Measurements from ENCODE around the gene KCNK6.
"Not testable (repeated sequence)": the region's sequence is repeated elsewhere in the genome, so short reads cannot be mapped to it uniquely, and the experiment has no call there.

The KCNK6 gene

DNA sequence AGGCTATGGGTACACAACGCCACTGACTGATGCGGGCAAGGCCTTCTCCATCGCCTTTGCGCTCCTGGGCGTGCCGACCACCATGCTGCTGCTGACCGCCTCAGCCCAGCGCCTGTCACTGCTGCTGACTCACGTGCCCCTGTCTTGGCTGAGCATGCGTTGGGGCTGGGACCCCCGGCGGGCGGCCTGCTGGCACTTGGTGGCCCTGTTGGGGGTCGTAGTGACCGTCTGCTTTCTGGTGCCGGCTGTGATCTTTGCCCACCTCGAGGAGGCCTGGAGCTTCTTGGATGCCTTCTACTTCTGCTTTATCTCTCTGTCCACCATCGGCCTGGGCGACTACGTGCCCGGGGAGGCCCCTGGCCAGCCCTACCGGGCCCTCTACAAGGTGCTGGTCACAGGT, 6.9 kb downstream of the KCNK6 start:
- no peak for DNase-seq

DNA sequence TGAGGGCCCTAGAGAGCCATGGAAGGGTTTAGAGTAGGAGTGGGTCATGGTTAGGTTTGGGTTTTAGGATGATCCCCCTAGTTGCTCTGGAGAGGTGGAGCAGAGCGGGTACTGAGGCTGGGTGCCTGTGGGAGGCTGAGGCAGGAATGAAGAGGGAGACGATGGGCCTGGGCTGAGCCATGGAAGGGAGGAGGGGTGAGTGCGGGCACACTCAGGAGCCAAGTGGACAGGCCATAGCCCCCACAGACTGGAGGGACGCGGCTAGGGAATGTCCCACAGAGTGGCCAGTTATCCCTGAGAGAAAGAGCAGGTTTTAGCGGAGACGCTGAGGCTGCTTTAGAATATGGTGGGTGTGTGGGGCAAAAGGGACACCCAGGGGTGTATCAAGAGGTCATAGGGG, 10.0 kb downstream of the KCNK6 start:
- DNase-seq = no peak

DNA sequence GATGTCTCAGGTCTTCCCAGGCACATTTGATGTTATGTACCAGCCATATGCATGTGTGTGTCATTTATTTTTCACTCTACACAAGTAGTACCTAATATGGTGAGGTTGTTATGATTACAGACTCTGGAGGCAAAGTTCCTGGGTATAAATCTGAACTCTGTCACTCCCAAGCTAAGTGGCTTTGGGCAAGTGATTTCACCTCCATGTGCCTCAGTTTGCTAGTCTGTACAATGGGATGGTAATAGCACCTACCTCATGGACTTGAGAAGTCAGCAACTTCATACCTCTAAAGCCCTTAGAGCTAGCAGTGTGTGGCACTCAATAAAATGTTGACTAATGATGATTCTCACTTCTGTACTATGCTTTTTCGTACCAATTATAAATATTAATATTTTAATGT, 12.1 kb downstream of the KCNK6 start:
- DNase-seq = no peak

DNA sequence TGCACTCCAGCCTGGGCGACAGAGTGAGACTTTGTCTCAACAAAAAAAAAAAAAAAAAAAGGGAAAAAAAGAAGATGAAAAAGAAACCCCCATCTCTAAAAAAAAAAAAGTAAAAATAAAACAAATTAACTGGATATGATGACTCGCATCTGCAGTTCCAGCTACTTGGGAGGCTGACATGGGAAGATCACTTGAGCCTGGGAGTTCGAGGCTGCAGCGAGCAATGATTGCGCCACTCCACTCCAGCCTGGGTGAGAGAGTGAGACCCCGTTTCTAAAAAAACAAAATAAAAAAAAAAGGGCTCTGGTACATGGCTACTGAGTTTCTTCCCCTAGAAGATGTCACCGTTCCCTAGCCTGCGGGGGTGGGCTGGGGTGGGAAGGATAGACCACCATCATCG, 13.6 kb downstream of the KCNK6 start:
- DNase-seq = no peak

DNA sequence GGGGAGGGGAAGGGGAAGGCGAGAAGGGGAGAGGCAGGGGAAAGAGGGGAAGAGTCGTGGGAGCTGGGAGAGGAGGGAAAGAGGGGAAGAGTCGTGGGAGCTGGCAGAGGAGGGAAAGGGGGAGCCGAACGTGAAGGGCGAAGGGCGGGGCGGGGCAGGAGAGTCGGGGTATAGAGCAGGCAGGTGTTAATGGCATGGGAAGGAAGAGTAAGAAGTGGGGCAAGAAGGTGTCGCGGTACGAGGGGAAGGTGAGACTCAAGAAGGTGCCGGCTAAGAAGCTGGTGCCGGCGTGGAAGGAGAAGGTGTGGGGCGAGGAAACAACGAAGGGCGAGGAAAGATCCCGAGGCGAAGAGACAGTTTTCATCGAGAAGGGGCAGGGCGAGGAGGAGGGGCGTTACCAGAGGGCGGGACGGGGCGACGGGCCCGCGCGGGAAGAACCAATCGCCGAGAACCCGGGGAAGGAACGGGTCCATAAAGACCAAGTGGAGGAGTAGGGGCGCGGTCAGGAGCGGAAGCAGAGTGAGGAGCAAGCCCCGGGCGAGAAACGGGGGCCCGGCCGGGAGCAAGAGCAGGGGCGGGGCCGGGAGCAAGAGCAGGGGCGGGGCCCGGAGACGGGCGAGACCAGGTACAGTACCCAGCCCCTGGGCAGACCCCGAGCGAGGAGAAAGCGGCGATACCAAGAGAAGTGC, 16.4 kb downstream of the KCNK6 start:
- peak; percentile 95 for DNase-seq

DNA sequence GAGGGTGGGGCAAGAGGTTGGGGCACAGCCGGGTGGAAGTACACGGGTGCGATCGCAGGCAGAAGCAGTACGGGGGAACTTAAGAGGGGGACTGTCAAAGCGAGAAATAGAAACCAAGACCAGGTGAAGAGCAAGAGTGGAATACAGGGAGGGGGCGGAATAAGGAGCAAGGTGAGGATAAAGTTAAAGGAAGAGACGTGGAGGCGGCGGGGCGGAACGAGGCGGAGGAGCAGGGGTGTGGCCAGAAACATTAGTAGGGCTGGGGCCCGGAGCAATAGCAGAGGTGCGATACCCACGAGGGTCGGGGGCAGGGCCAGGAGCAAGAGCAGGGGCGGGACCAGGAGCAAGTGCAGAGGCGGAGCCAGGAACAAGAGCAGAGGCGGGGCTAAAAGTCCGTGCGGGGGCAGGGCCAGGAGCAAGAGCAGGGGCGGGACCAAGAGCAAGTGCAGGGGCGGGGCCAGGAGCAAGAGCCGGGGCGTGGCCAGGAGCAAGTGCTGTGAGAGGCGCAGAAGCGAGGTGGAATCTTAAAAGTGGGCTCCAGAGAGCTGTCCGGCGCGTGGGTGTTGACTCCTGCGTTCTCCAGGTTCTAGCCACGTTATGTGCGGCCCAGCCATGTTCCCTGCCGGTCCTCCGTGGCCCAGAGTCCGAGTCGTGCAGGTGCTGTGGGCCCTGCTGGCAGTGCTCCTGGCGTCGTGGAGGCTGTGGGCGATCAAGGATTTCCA, 17.2 kb downstream of the KCNK6 start:
- DNase-seq = peak; percentile 69

DNA sequence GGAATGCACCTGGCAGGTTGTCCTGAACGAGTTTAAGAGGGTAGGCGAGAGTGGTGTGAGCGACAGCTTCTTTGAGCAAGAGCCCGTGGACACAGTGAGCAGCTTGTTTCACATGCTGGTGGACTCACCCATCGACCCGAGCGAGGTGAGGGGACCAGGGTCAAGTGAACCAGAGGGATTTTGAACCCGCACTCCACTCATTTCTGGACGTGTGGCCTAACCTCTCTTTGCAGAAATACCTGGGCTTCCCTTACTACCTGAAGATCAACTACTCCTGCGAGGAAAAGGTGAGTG, 17.7 kb downstream of the KCNK6 start:
- DNase-seq = no peak

DNA sequence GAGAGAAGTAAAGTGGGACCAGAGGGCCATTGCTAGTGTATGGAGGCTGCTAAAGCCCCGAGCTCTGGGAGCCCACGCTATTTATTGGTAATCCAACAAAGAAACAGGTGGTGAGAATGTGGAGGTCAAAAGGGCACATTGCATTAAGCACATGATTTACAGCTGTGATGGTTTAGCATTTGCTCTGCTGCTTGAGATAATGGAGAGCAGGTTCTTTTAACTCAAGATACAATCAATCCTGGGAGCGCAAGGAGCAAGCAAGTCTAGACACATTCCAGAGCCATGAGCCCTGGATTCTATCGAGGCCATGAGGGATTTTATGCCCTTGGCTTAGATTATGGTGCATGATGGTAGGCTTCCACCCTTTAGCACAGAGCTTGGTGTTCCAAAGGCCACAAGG, 19.4 kb downstream of the KCNK6 start:
- not testable (repeated sequence) for DNase-seq

DNA sequence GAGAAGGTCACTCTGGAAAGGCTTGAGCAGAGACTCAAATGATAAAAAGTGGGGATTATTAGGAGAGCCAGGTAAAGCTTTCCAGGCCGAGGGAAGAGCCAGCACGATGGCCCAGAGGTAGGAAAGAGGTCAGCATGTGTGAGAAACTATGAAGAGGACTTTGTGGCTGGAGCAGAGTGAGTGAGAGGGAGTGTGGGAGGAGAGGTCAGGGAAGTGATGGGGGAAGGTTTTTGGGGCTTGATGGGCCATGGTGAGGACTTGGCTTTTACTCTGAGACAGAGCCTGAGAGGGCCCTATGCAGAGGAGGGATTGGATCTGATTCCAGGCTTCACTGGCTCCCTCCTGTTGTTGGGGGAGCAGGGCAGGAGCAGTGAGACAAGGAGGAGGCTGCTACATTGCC, 21.3 kb downstream of the KCNK6 start:
- no peak for DNase-seq

DNA sequence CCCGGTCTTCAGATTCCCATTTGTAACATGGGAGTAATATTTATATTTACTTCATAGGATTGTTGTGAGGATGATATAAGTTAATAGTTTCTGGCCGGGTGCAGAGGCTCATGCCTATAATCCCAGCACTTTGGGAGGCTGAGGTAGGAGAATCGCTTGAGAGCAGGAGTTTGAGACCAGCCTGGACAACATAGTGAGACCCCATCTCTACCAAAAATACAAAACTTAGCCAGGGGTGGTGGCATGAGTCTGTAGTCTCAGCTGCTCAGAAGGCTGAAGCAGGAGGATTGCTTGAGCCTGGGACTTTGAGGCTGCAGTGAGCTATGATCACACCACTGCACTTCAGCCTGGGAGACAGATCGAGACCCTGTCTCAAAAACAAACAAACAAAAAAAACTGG, 27.2 kb downstream of the KCNK6 start:
- DNase-seq = no peak

DNA sequence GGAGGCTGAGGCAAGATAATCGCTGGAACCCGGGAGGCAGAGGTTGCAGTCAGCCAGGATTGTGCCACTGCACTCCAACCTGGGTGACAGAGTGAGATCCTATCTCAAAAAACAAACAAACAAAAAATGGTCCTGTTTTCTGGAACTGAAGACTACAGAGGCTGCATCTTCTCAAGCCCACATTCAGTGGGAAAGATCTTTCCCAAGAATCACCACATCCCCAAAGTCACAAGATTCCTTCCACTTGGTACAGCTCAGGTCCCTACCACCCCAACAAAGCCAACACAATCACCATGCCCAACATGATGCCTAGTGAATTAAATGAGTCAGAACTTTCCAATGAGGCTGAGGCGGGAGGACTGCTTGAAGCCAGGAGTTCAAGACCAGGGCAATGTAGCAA, 31.2 kb downstream of the KCNK6 start:
- no peak for DNase-seq

DNA sequence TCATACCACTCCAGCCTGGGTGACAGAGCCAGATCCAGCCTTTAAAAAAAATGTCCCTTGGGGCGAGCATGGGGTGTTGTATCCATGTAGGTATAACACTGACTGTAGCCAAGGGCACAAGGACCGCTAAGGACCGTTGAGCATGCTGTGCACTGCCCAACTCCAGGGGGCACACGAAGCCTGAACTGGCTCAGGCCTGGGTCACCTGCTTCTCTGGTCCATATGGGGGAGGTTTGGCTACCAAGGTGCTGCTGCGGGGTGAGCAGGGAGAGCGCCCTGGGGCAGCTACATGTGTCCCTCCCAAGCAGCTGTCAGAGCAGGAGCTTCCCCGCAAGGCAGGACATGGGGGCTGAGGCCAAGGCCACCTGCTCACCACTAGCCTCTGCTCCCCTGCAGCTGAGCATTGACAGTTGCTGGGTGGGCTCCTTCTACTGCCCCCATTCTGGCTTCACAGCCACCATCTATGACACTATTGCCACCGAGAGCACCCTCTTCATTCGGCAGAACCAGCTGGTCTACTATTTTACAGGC, 32.3 kb downstream of the KCNK6 start:
- no peak for DNase-seq

DNA sequence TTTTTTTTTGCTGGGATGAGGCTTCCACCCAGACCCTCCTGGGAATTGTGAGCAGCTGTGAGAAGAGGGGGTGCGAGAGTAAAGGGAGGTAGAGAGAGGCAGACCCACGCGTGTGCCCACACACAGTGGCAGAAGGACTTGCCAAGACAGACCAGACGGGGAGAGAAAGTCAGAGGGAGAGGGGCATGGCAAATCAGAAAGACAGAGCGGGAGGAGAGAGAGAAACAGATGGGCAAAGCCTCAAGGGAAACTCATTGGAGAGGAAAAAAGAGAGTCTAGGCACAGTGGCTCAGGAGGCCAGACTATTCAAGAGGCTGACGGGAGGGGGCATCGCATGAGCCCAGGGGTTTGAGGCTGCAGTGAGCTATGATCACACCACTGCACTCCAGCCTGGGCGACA, 33.0 kb downstream of the KCNK6 start:
- DNase-seq = peak; percentile 87

DNA sequence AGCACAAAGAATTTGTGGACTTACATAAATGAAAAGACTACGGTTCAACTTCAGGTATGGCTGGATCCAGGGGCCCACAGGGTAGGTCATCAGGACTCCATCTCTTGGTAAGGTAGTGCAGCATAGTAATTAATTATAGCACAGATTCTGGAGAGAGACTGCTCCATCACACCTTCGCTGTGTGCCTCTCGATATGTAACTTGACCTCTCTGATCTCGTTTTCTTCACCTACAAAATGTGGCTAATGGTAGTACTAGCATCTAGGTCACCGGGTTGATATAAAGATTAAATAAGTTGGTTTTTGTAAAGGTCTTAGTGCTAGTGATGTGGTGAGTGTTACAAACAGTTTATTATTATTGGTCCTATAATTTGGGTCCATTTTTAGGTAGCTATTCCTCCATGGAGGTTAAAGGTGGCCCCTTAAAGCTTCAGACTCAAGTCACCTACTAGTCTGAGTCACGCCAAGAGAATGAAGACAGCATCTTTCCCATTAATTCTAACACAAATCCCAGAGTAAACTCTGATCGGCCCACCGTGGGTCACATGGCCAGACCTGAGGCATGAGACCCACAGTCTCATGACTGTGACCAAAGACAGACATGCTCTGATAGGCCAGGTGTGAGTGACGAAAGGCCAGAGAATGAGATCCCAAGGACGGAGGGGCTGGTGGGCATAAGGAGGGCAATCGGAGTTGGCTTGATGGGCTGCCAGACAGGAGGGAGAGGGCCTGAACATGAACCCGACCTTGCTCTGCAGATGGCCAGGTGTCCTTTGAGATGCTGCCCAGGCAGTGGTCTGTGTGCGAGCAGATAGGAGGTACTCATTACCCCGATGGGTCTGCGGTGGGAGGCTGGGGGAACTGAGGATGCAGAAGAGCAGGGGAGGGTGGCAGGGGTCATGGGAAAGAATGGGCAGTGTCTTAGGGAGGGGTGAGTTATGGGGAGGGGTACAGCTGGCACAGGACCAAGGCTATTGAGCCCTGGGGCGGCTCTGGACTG, 36.4 kb downstream of the KCNK6 start:
- DNase-seq = no peak

DNA sequence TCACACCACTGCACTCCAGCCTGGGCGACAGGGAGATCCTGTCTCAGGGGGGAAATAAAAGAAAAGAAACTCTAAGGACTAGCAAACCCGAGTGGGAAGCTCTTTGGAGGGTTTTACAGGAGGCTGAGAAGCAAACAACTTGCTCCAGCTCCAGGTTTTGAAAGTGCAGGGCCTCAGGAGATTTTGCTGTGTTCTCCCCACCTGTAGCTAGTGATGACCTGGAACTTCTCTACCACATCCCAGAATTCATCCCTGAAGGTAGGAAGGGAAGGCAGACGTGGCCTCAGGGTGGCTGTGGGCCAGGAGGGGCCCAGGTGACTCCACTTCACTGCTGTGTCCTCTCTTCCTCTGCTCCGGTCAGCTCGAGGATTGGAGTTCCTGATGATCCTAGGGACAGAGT, 38.4 kb downstream of the KCNK6 start:
- no peak for DNase-seq

DNA sequence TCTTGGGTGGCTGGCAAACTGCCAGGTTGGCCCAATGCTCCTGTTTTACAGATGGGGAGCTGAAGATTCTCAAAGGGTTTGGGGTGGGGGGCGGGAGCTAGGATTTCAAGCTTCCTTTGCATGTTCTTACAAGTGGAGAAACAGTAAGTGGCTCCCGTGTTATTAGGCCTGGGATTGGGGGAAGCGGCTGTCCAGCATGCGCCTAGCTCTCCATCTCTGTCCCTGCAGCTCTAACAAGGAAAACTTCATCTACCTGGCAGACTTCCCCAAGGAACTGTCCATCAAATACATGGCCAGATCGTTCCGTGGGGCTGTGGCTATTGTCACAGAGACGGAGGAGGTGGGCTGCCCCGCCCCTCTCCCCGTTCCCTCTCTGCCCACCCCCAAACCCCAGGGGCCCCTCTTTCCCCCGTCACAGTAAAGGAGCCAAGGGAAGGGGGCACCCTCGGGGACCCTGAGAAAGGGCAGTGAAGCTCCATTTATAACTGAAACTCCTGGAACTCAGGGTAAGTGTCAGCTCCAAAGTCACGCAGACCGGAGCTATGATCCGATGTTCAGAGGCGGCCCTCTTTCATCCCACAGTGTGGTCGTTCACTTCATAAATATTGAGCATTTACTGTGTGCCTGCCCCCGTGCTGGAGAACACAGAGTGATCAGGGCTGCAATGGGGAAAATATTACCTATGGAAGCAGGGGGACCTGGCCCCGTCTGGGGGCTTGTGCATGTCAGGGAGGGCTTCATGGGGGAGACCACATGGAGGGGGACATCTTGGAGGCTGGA, 39.8 kb downstream of the KCNK6 start:
- no peak for DNase-seq

DNA sequence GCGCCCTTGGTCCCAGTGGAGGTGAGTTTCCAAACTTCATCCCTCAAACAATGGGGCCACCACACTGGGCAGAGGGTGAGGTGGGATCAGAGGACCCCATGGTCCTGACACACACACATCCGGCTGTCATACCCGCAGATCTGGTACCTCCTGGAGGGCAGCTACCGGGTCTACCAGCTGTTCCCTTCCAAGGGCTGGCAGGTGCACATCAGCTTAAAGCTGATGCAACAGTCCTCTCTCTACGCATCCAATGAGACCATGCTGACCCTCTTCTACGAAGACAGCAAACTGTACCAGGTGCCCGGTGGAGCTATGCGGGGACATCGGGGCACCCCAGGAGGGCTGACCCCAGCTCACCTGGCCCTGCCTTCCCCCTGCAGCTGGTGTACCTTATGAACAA, 40.7 kb downstream of the KCNK6 start:
- no peak for DNase-seq

DNA sequence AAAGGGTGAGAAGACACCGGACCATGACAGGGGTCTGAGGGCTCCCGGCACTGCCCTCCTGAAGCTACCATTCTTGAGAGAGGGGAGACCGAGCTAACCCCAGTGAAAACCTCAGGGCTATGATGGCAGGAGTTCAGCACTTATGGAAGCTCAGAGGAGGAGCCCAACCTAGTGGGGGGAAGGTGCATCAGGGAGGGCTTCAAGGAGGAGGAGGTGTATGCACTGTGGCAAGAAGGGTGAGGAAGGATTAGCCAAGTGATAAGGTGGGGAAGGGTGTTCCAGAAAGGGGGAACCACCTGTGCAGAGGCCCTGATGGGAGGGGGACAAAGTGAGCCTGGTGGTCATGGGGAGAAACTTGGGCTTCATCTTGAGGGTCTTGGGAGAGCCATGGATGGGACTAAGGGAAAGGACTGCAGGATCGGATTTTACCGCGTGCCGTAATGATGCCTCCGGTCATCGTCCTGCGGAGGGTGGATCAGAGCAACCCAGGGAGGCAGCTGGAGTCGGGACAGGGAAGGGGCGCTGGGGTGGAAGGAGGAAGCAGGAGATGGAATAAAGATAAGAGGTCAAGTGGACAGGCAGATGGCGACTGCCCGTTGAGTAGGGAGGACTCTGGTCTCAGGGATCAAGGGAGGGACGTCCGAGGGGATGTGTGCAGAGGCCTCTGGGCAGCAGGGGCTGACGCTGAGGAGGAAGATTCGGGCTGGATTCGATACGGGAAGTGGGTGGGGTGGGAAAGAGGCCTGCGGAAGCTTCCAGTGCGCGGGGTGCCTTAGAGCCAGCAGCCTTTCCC, 41.4 kb downstream of the KCNK6 start:
- DNase-seq = no peak

DNA sequence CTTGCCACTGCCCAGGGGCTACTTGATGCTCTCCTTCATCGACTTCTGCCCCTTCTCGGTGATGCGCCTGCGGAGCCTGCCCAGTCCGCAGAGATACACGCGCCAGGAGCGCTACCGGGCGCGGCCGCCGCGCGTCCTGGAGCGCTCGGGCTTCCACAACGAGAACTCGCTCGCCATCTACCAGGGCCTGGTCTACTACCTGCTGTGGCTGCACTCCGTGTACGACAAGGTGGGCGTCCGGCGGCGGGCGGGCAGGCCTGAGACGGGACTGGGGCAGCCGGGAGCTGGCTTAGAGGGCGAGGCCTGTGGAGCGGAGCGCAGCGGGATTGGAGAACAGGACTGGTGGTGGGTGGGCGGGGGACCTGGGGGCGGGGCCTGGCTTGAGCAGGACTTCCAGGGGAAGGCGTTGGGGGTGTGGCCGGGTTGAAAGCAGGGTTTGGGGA, 42.0 kb downstream of the KCNK6 start:
- peak; percentile 83 for DNase-seq

DNA sequence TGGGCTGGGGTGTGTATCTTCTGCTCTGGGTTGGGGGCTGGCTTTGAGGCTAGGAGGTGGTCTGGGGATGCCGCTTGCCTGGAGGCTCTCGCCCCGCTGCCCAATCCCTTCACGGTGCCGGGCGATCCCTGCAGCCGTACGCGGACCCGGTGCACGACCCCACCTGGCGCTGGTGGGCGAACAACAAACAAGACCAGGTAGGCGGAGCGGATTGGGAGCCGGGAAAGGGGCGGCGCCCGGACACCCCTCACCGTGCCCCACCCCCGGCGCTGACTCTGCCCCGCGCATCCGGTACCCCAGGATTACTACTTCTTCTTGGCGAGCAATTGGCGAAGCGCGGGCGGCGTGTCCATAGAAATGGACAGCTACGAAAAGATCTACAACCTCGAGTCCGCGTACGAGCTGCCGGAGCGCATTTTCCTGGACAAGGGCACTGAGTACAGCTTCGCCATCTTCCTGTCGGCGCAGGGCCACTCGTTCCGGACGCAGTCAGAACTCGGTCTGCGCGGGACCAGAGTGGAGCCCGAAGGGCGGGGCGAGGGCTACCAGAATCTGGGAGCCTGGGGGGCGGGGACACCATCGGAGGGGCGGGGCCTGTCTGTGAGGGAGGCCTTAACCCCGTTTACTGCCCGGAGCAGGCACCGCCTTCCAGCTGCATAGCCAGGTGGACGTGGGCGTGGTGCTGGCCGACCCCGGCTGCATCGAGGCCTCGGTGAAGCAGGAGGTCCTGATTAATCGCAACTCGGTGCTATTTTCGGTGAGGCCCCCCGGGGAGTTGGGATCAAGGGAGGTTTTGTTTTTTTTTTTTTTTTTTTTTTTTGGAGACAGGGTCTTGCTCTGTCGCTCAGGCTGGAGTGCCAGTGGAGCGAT, 42.7 kb downstream of the KCNK6 start:
- DNase-seq = peak; percentile 67
